Right lobe of liver (tissue), 4 donors: ENCODE measurements around the gene KRTAP4-1.

Experiments used
- CTCF ChIP-seq, 4 donors: fragments of 200-600 bp in 3 of 4; fragments of 450-650 bp in 1 of 4; IDR thresholded peaks; one replicate each; pipeline versions ENCODE4 v1.5.1 to v1.8.0; 2016 to 2022; ENCODE audit warnings: antibody characterized with exemption in 4 of 4, mild to moderate bottlenecking in 2 of 4
- POLR2A ChIP-seq: fragments of 450-650 bp; IDR thresholded peaks from one replicate; pipeline ENCODE4 v1.6.1; 2017; ENCODE audit warnings: antibody characterized with exemption, mild to moderate bottlenecking
- donor health status: DM: no; HTN: no; CAD: no.
- donor health status: DM: no; HTN: no; CAD: no.
- donor health status: DM: no; HTN: yes; CAD: no.

DNA sequence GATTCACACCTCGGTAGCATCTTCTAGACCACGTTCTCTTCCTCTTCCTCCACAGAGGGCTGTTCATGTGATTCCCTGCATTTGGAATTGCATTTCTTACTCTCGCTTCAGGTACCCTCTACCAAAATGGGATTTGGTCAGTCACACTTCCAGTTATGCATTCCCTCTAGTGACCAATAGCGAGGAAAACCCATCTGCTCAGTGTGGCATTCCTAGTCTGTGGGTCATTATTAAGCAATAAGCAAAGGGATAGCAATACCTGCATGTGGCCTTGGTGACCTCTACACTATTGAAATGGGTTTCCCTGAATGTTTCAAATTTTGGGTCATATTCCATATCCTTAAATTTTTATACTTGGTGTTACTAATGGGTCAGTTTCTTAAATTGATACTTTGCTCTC lies 34.7 kb downstream of the KRTAP4-1 start:
- TF ChIP-seq POLR2A (no peak), CTCF (IDR thresholded peaks at IDR 0.05) (no peak)
